ENCODE results near the gene ITPKB. TPM values are rescaled to one million over a fixed set of nuclear protein-coding genes. Genes with fewer than 3 reads are reported as not detected.

The ITPKB gene
- total RNA-seq, 1 donor from 2014 or later = 44.1 TPM

GRCh38 chr1:226743259-226743658 is 4.2 kb upstream of the ITPKB start:
- peaks cover 6% of the 10 kb centered on the region for H3K4me1 ChIP-seq
- H3K27ac ChIP-seq = no peak overlapping the region
- H3K27me3 ChIP-seq = no peaks in the 10 kb centered on the region
- no peak for TF ChIP-seq CTCF (IDR thresholded peaks at IDR 0.05)
- no peak overlapping the region for H3K4me3 ChIP-seq
- no peak for DNase-seq
- no peaks in the 10 kb centered on the region for H3K36me3 ChIP-seq
- ATAC-seq = no peak
- no peaks in the 10 kb centered on the region for H3K9me3 ChIP-seq
- intact Hi-C loops (cut with DNase I) = no loop called here

GRCh38 chr1:226741009-226741408 is 1.9 kb upstream of the ITPKB start:
- Histone ChIP-seq H3K4me3 (no peak overlapping the region), H3K27ac (no peak overlapping the region), H3K27me3 (no peaks in the 10 kb centered on the region), H3K4me1 (peaks cover 8% of the 10 kb centered on the region), H3K36me3 (peaks cover 8% of the 10 kb centered on the region), H3K9me3 (no peaks in the 10 kb centered on the region)
- ATAC-seq (no peak), DNase-seq (no peak)
- intact Hi-C loops (cut with DNase I) = no loop called here
- no peak for TF ChIP-seq CTCF (IDR thresholded peaks at IDR 0.05)

- H3K27me3 ChIP-seq = no peaks in the 10 kb centered on the region
- ATAC-seq = no peak
- no peak for TF ChIP-seq CTCF (IDR thresholded peaks at IDR 0.05)
- no peak for DNase-seq
- intact Hi-C loops (cut with DNase I) = loop anchor here (10.0 kb wide), 2 partner anchors 85 to 105 kb away; no protein-coding TSS in a partner anchor
- H3K36me3 ChIP-seq = peaks cover 22% of the 10 kb centered on the region
- H3K9me3 ChIP-seq = no peaks in the 10 kb centered on the region
- H3K4me1 ChIP-seq = peaks cover 21% of the 10 kb centered on the region
- peak overlapping the region; percentile 86 for H3K27ac ChIP-seq
- H3K4me3 ChIP-seq = peak overlapping the region; percentile 96
Measured at GRCh38 chr1:226739696-226740065, 599 bp upstream of the ITPKB start.

GRCh38 chr1:226738421-226738994 is 574 bp downstream of the ITPKB start:
- no peak for TF ChIP-seq CTCF (IDR thresholded peaks at IDR 0.05)
- Histone ChIP-seq H3K9me3 (no peaks in the 10 kb centered on the region), H3K36me3 (peaks cover 22% of the 10 kb centered on the region), H3K27ac (peak overlapping the region; percentile 86), H3K27me3 (no peaks in the 10 kb centered on the region), H3K4me3 (peak overlapping the region; percentile 96), H3K4me1 (peaks cover 31% of the 10 kb centered on the region)
- ATAC-seq (peak; percentile 73), DNase-seq (peak; percentile 81)
- intact Hi-C loops (cut with DNase I) = loop anchor here (10.0 kb wide), 2 partner anchors 86 to 104 kb away; no protein-coding TSS in a partner anchor

GRCh38 chr1:226737819-226738420 is 1.2 kb downstream of the ITPKB start:
- peak; percentile 82 for DNase-seq
- no peaks in the 10 kb centered on the region for H3K9me3 ChIP-seq
- peak overlapping the region; percentile 86 for H3K27ac ChIP-seq
- peak; percentile 63 for ATAC-seq
- intact Hi-C loops (cut with DNase I) = loop anchor here (10.0 kb wide), 2 partner anchors 87 to 103 kb away; no protein-coding TSS in a partner anchor
- H3K27me3 ChIP-seq = no peaks in the 10 kb centered on the region
- peak overlapping the region; percentile 96 for H3K4me3 ChIP-seq
- no peak for TF ChIP-seq CTCF (IDR thresholded peaks at IDR 0.05)
- peaks cover 35% of the 10 kb centered on the region for H3K4me1 ChIP-seq
- H3K36me3 ChIP-seq = peaks cover 22% of the 10 kb centered on the region
